Measurements from ENCODE around the gene FAM234B.

DNA sequence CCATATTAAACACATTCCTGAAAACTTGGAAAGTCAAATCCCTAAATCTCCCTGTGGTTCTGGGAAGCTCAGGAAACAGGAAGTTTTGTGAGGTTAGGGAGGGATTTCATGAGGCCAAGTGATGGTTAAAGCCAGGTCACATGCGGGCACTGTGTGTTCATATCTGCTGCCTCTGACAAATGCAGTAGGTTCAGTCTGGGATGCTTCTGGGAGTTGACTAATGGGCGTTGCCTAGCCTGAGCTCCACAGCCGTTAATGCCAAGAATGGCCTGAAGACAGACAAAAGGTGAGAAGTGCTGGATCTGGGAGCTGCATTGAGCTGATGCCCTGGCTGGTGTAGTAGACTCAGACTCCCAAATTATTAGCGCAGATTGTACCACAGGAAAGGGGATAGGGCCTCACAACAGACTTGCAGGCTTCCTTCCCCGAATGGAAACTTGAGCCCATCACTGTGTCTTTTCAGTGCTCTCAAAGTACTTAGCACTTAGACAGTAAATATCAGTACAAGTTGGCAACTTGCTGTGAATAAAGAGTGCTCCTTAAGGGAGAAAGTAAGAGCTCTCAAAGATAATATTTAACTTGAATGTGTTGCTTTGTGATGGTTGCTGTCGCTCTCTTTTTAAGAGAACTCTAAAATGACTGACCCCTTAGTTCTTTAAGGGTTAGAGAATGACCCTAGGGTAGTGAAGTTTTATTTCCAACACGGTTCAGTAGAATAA lies 41.9 kb downstream of the FAM234B start:
- TF ChIP-seq GATA2 (IDR thresholded peaks at IDR 0.05; ENCODE audit: low read depth, low read length) (no peak), GATA3 (IDR thresholded peaks at IDR 0.05; ENCODE audit: low read depth, low read length) (no peak)
